ENCODE data around the gene GLRA3. TPM values are rescaled to one million over a fixed set of nuclear protein-coding genes. Genes with fewer than 3 reads are reported as not detected.

GLRA3 gene
- polyA plus RNA-seq, 1 donor from 2014 or later, result 0.76 TPM

GRCh38 chr4:174707902-174708301, 121.1 kb downstream of the GLRA3 start:
- H4K20me1 ChIP-seq (ENCODE audit: insufficient read depth), result no peaks in the 10 kb centered on the region
- H3K9me3 ChIP-seq (ENCODE audit: low read length), result no peaks in the 10 kb centered on the region
- H3K27me3 ChIP-seq (ENCODE audit: insufficient read depth, low read depth, low read length), result no peaks in the 10 kb centered on the region
- H3K79me2 ChIP-seq (replicated peaks; ENCODE audit: insufficient read depth, low read length), result no peaks in the 10 kb centered on the region
- H3K9me2 ChIP-seq (ENCODE audit: insufficient read depth, low read length), result no peaks in the 10 kb centered on the region
- no peak overlapping the region for H3K4me2 ChIP-seq (ENCODE audit: low read length)
- no peaks in the 10 kb centered on the region for H3F3A ChIP-seq (ENCODE audit: insufficient read depth, low read length, poor library complexity, severe bottlenecking)
- H3K9ac ChIP-seq (ENCODE audit: low read length), result no peak overlapping the region
- no peak overlapping the region for H3K27ac ChIP-seq (ENCODE audit: low read length)
- H2AFZ ChIP-seq (ENCODE audit: low read depth, low read length), result no peak overlapping the region
- H3K36me3 ChIP-seq (ENCODE audit: insufficient read depth, low read length), result no peaks in the 10 kb centered on the region
- no peak overlapping the region for H3K4me3 ChIP-seq (ENCODE audit: low read length)
- TF ChIP-seq SMC3 (conservative IDR thresholded peaks at IDR 0.05; ENCODE audit: poor library complexity) (no peak), EZH2 (IDR thresholded peaks at IDR 0.05; ENCODE audit: borderline replicate concordance, insufficient read depth, low read length, poor library complexity, severe bottlenecking) (no peak), REST (IDR thresholded peaks at IDR 0.05; ENCODE audit: borderline replicate concordance) (no peak), MXI1 (conservative IDR thresholded peaks at IDR 0.05; ENCODE audit: poor library complexity, severe bottlenecking) (no peak), EP300 (conservative IDR thresholded peaks at IDR 0.05; ENCODE audit: poor library complexity, severe bottlenecking) (no peak), POLR2AphosphoS5 (IDR thresholded peaks at IDR 0.05) (no peak), RAD21 (conservative IDR thresholded peaks at IDR 0.05) (no peak), TAF1 (IDR thresholded peaks at IDR 0.05; ENCODE audit: low read depth) (no peak), CTCF (IDR thresholded peaks at IDR 0.05; ENCODE audit: poor library complexity, severe bottlenecking) (no peak)

- Histone ChIP-seq H3K9ac (ENCODE audit: low read length) (no peak overlapping the region), H3F3A (ENCODE audit: insufficient read depth, low read length, poor library complexity, severe bottlenecking) (no peaks in the 10 kb centered on the region), H3K36me3 (ENCODE audit: insufficient read depth, low read length) (no peaks in the 10 kb centered on the region), H3K4me3 (ENCODE audit: low read length) (no peak overlapping the region), H4K20me1 (ENCODE audit: insufficient read depth) (no peaks in the 10 kb centered on the region), H3K4me2 (ENCODE audit: low read length) (no peak overlapping the region), H3K9me3 (ENCODE audit: low read length) (no peaks in the 10 kb centered on the region), H3K27me3 (ENCODE audit: insufficient read depth, low read depth, low read length) (no peaks in the 10 kb centered on the region), H3K79me2 (replicated peaks; ENCODE audit: insufficient read depth, low read length) (no peaks in the 10 kb centered on the region), H2AFZ (ENCODE audit: low read depth, low read length) (no peak overlapping the region), H3K27ac (ENCODE audit: low read length) (no peak overlapping the region), H3K9me2 (ENCODE audit: insufficient read depth, low read length) (no peaks in the 10 kb centered on the region)
- TF ChIP-seq MXI1 (conservative IDR thresholded peaks at IDR 0.05; ENCODE audit: poor library complexity, severe bottlenecking) (no peak), TAF1 (IDR thresholded peaks at IDR 0.05; ENCODE audit: low read depth) (no peak), POLR2AphosphoS5 (IDR thresholded peaks at IDR 0.05) (no peak), EP300 (conservative IDR thresholded peaks at IDR 0.05; ENCODE audit: poor library complexity, severe bottlenecking) (no peak), CTCF (IDR thresholded peaks at IDR 0.05; ENCODE audit: poor library complexity, severe bottlenecking) (no peak), SMC3 (conservative IDR thresholded peaks at IDR 0.05; ENCODE audit: poor library complexity) (no peak), RAD21 (conservative IDR thresholded peaks at IDR 0.05) (no peak), REST (IDR thresholded peaks at IDR 0.05; ENCODE audit: borderline replicate concordance) (no peak)
Measured at GRCh38 chr4:174707051-174707676, 121.9 kb downstream of the GLRA3 start.
